Keratinocyte (primary cell): ENCODE data around the gene HOXD13. TPM values are rescaled to one million over a fixed set of nuclear protein-coding genes. Genes with fewer than 3 reads are reported as not detected.

Source experiments
- DNase-seq: peaks from one replicate; pipeline ENCODE4 v3.0.0-alpha.2; 2011; ENCODE audit warnings: low read depth, missing footprints, low spot score
- FAIRE-seq: peaks from 2 replicates; lab custom pipeline; 2011; peaks lifted over from hg19 to GRCh38; lab: Jason Lieb, UNC
- H2AFZ ChIP-seq: 2 replicates; pipeline ENCODE4 v1.6.0; 2012; ENCODE audit warnings: low read length, control low read depth, inconsistent platforms; ENCODE audit not compliant: control insufficient read depth
- H3K27ac ChIP-seq: 2 replicates; pipeline ENCODE4 v1.5.1; 2011; ENCODE audit warnings: low read length; ENCODE audit not compliant: control insufficient read depth, insufficient read depth
- H3K27me3 ChIP-seq: 3 replicates; pipeline ENCODE4 v1.6.0; 2011; ENCODE audit warnings: low read length; ENCODE audit not compliant: control insufficient read depth, insufficient read depth; ENCODE audit errors: extremely low read depth
- H3K36me3 ChIP-seq, 2 experiments: 2 replicates in 1 of 2; 3 replicates in 1 of 2; pipeline ENCODE4 v1.5.1; 2011; ENCODE audit warnings: low read length in 2 of 2, mild to moderate bottlenecking in 1 of 2; ENCODE audit not compliant: control insufficient read depth in 2 of 2, insufficient read depth in 2 of 2; ENCODE audit errors: extremely low read depth in 1 of 2
- H3K4me1 ChIP-seq: 3 replicates; pipeline ENCODE4 v1.5.1; 2011; ENCODE audit warnings: low read length; ENCODE audit not compliant: control insufficient read depth, insufficient read depth; ENCODE audit errors: extremely low read depth
- H3K4me2 ChIP-seq: 3 replicates; pipeline ENCODE4 v1.6.0; 2011; ENCODE audit warnings: low read depth, low read length; ENCODE audit not compliant: control insufficient read depth, insufficient read depth; ENCODE audit errors: extremely low read depth
- H3K4me3 ChIP-seq, 3 experiments: fragments of 200-600 bp in 1 of 3; sonication (generic) in 1 of 3; 2 replicates in 2 of 3; 3 replicates in 1 of 3; pipeline ENCODE4 v1.5.1; 2011 to 2016; ENCODE audit warnings: low read length in 3 of 3, mild to moderate bottlenecking in 3 of 3, control low read depth in 2 of 3, inconsistent platforms in 1 of 3, low read depth in 1 of 3, mixed read lengths in 1 of 3, mixed run types in 1 of 3, moderate library complexity in 1 of 3; ENCODE audit not compliant: control insufficient read depth in 2 of 3, insufficient read depth in 2 of 3; ENCODE audit errors: extremely low read depth in 1 of 3
- H3K79me2 ChIP-seq: 2 replicates; pipeline ENCODE4 v1.6.0; 2012; ENCODE audit warnings: low read length; ENCODE audit not compliant: control insufficient read depth, insufficient read depth
- H3K9ac ChIP-seq: 3 replicates; pipeline ENCODE4 v1.6.0; 2011; ENCODE audit warnings: low read length; ENCODE audit not compliant: control insufficient read depth, insufficient read depth; ENCODE audit errors: extremely low read depth
- H3K9me1 ChIP-seq: 3 replicates; pipeline ENCODE4 v1.6.0; 2011; ENCODE audit warnings: low read length; ENCODE audit not compliant: control insufficient read depth, insufficient read depth; ENCODE audit errors: extremely low read depth
- H3K9me3 ChIP-seq: 2 replicates; pipeline ENCODE4 v1.5.1; 2012; ENCODE audit warnings: low read depth, low read length; ENCODE audit not compliant: control insufficient read depth
- H4K20me1 ChIP-seq: 3 replicates; pipeline ENCODE4 v1.6.0; 2011; ENCODE audit warnings: low read length; ENCODE audit not compliant: control insufficient read depth, insufficient read depth; ENCODE audit errors: extremely low read depth
- CTCF ChIP-seq, 3 experiments: IDR thresholded peaks in 1 of 3; conservative IDR thresholded peaks in 1 of 3; optimal IDR thresholded peaks in 1 of 3; 2 replicates in 2 of 3; 3 replicates in 1 of 3; pipeline versions ENCODE3 to v1.5.1; 2011; ENCODE audit warnings: low read length in 3 of 3, mild to moderate bottlenecking in 3 of 3, moderate library complexity in 2 of 3, control low read depth in 1 of 3, inconsistent platforms in 1 of 3; ENCODE audit not compliant: insufficient read depth in 2 of 3; ENCODE audit errors: extremely low read depth in 1 of 3
- EZH2 ChIP-seq: IDR thresholded peaks from one replicate; pipeline ENCODE4 v1.6.1; 2012; ENCODE audit warnings: inconsistent platforms, mild to moderate bottlenecking, low read length, moderate library complexity
- dilution Hi-C: fragments of 300-500 bp; cut with MboI; formaldehyde crosslinking; loops from one replicate; pipeline ENCODE4 v1.7.0; 2020; ENCODE audit warnings: low sequenced_read_pairs; ENCODE audit not compliant: extremely low pct_ligation_motif_present
- polyA plus RNA-seq, 5 experiments: library from polyadenylated mRNA; depleted of rRNA in 3 of 5; stranded (reverse) in 3 of 5; stranded (forward) in 1 of 5; unstranded in 1 of 5; fragments of >200 nt; gene quantifications; 1 replicate in 1 of 5; 2 replicates in 3 of 5; 3 replicates in 1 of 5; pipeline versions ENCODE4 v1.2.1 to v1.2.3, GENCODE V29; 2011 to 2012; ENCODE audit warnings: missing spikeins in 2 of 5, low read depth in 1 of 5, low replicate concordance in 1 of 5

Gene HOXD13
- polyA plus RNA-seq, 1 donor (not counting 4 experiments of a cell fraction or from before 2014, with no cell fraction given): not detected

GRCh38 chr2:176138923-176139660 is 46.6 kb downstream of the HOXD13 start:
- Histone ChIP-seq H3K9me1 (no peaks in the 10 kb centered on the region), H3K9ac (no peak overlapping the region), H3K27me3 (peaks cover 78% of the 10 kb centered on the region), H3K27ac (no peak overlapping the region), H3K4me1 (no peaks in the 10 kb centered on the region), H3K9me3 (peaks cover 8% of the 10 kb centered on the region), H3K4me3 (no peak overlapping the region), H3K79me2 (no peaks in the 10 kb centered on the region), H2AFZ (no peak overlapping the region), H3K36me3 (no peaks in the 10 kb centered on the region), H3K4me2 (no peak overlapping the region), H4K20me1 (no peaks in the 10 kb centered on the region)
- no peak for FAIRE-seq
- dilution Hi-C loops: no loop called here
- no peak for DNase-seq
- TF ChIP-seq EZH2 (no peak), CTCF (optimal IDR thresholded peaks at IDR 0.05 in 1 of 3, IDR thresholded peaks at IDR 0.05 in 1 of 3, conservative IDR thresholded peaks at IDR 0.05 in 1 of 3; ENCODE audit: extremely low read depth in 1 of 3, insufficient read depth in 2 of 3, low read length in 3 of 3) (no peak)

GRCh38 chr2:176139661-176140512 is 47.4 kb downstream of the HOXD13 start:
- H3K27me3 ChIP-seq: peaks cover 74% of the 10 kb centered on the region
- peaks cover 8% of the 10 kb centered on the region for H3K9me3 ChIP-seq
- TF ChIP-seq EZH2: no peak
- no peak for TF ChIP-seq CTCF (optimal IDR thresholded peaks at IDR 0.05 in 1 of 3, IDR thresholded peaks at IDR 0.05 in 1 of 3, conservative IDR thresholded peaks at IDR 0.05 in 1 of 3; ENCODE audit: extremely low read depth in 1 of 3, insufficient read depth in 2 of 3, low read length in 3 of 3)
- no peak for FAIRE-seq
- no peak overlapping the region for H3K27ac ChIP-seq
- no peak overlapping the region for H2AFZ ChIP-seq
- no peaks in the 10 kb centered on the region for H3K9me1 ChIP-seq
- dilution Hi-C loops: no loop called here
- no peak for DNase-seq
- no peak overlapping the region for H3K9ac ChIP-seq
- H3K79me2 ChIP-seq: no peaks in the 10 kb centered on the region
- no peaks in the 10 kb centered on the region for H4K20me1 ChIP-seq
- H3K4me1 ChIP-seq: no peaks in the 10 kb centered on the region
- H3K4me3 ChIP-seq: no peak overlapping the region
- H3K36me3 ChIP-seq: no peaks in the 10 kb centered on the region
- peak overlapping the region; percentile 48 for H3K4me2 ChIP-seq
